ENCODE results near the gene VAPA. TPM values are rescaled to one million over a fixed set of nuclear protein-coding genes. Genes with fewer than 3 reads are reported as not detected.

The VAPA gene
- polyA plus RNA-seq, 3 donors = 106 to 393 (median 334) TPM

DNA sequence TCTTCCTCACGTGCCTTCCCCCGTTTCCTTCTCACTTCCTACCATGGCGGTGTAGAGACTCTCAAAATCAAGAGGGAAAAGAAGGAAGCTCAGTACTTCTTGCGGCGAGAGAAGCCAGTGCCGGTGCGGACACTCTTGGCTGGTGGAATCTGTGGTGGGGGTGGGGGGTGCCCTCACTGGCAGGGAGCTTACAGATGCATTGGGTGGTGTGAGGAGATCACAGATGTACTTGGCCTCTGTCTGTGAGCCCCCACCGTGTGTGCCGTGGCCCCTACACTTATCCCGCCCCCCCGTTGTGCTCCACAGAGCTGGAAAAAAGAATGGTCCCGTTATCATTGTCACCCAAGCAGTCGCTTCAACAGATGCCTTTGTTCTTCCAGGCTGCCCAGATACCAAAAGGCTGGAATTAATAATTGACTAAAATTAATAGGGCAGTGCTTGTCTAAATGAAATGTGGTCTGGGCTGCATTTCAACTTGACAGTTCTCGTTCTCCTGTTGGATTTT is 79.8 kb downstream of the VAPA start:
- Histone ChIP-seq H3K4me2 (replicated peaks; ENCODE audit: extremely low read depth, low read length, poor library complexity, severe bottlenecking) (no peak overlapping the region), H3K27ac (ENCODE audit: low read depth in 1 of 2, low read length in 2 of 2) (no peak overlapping the region), H4K20me1 (ENCODE audit: insufficient read depth, low read length) (no peaks in the 10 kb centered on the region), H3K4me3 (replicated peaks in 1 of 3; ENCODE audit: low read depth in 2 of 3, low read length in 3 of 3) (no peak overlapping the region), H3K9me3 (replicated peaks in 1 of 2; ENCODE audit: control insufficient read depth in 1 of 2, insufficient read depth in 1 of 2, low read length in 2 of 2) (peaks cover 6 to 18% of the 10 kb centered on the region in 2 donors), H3K9ac (ENCODE audit: insufficient read depth, low read length, poor library complexity, severe bottlenecking) (no peak overlapping the region), H3K4me1 (ENCODE audit: control insufficient read depth in 1 of 2, insufficient read depth in 2 of 2, low read length in 2 of 2) (peaks cover 29 to 30% of the 10 kb centered on the region in 2 donors), H3K79me2 (ENCODE audit: insufficient read depth, low read length) (no peaks in the 10 kb centered on the region), H3K27me3 (ENCODE audit: control insufficient read depth in 2 of 2, insufficient read depth in 2 of 2, low read length in 2 of 2) (no peaks in the 10 kb centered on the region), H2AFZ (ENCODE audit: insufficient read depth, low read depth, low read length, poor library complexity, severe bottlenecking) (no peak overlapping the region), H3K36me3 (replicated peaks in 1 of 2; ENCODE audit: control insufficient read depth in 1 of 2, insufficient read depth in 2 of 2, low read length in 2 of 2) (no peaks in the 10 kb centered on the region)
- H3K4me3 Mint-ChIP-seq = no peak overlapping the region
- no peak for TF ChIP-seq CTCF (IDR thresholded peaks at IDR 0.05)
- WGBS (ENCODE audit: insufficient coverage) = 100% methylated on average over 10 of the region's 14 CpGs
- peaks cover 6 to 11% (median 9%) of the 10 kb centered on the region in 3 donors for H3K27me3 Mint-ChIP-seq (ENCODE audit: low read depth in 3 of 3)
- peaks cover 5 to 23% (median 11%) of the 10 kb centered on the region in 7 donors for H3K9me3 Mint-ChIP-seq
- intact Hi-C loops (cut with micrococcal nuclease) = no loop called here
- no peaks in the 10 kb centered on the region for H3K36me3 Mint-ChIP-seq
- H3K4me1 Mint-ChIP-seq = peaks cover 32% of the 10 kb centered on the region
- H3K27ac Mint-ChIP-seq = peak overlapping the region in 1 of 7 donors; percentile 31
- DNase-seq = no peak

DNA sequence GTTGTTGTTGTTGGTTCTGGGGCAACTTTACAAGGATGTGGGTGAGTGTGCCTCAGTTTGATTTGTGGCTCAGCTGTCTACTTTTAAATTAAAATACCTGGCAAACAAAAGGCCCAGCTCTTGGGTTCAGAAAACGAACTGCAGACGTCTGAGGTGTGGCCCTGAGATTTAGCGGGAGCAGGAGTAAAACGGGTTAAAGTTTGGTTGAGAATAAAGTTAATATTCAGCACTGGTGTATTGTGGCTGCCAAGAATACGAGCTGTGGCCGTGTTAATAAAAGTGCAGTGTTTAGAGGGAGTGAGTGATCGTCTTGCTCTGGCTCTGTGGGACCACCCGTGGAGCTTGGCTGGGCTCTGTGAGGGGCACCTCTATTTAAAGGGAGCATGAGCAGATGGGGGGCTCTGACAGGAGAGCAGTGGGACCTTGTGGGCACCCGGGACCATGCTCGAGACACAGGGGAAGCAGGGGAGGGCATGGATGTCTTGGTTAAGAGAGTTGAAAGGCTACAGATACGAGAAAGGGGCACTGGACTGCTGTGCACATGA is 80.3 kb downstream of the VAPA start:
- peaks cover 5 to 25% (median 13%) of the 10 kb centered on the region in 7 donors for H3K9me3 Mint-ChIP-seq
- H3K4me3 Mint-ChIP-seq = no peak overlapping the region
- Histone ChIP-seq H3K9ac (ENCODE audit: insufficient read depth, low read length, poor library complexity, severe bottlenecking) (no peak overlapping the region), H3K79me2 (ENCODE audit: insufficient read depth, low read length) (no peaks in the 10 kb centered on the region), H3K4me3 (replicated peaks in 1 of 3; ENCODE audit: low read depth in 2 of 3, low read length in 3 of 3) (no peak overlapping the region), H3K9me3 (replicated peaks in 1 of 2; ENCODE audit: control insufficient read depth in 1 of 2, insufficient read depth in 1 of 2, low read length in 2 of 2) (peaks cover 6 to 23% of the 10 kb centered on the region in 2 donors), H3K4me1 (ENCODE audit: control insufficient read depth in 1 of 2, insufficient read depth in 2 of 2, low read length in 2 of 2) (peaks cover 25 to 26% of the 10 kb centered on the region in 2 donors), H3K27ac (ENCODE audit: low read depth in 1 of 2, low read length in 2 of 2) (no peak overlapping the region), H3K36me3 (replicated peaks in 1 of 2; ENCODE audit: control insufficient read depth in 1 of 2, insufficient read depth in 2 of 2, low read length in 2 of 2) (no peaks in the 10 kb centered on the region), H2AFZ (ENCODE audit: insufficient read depth, low read depth, low read length, poor library complexity, severe bottlenecking) (no peak overlapping the region), H4K20me1 (ENCODE audit: insufficient read depth, low read length) (no peaks in the 10 kb centered on the region), H3K4me2 (replicated peaks; ENCODE audit: extremely low read depth, low read length, poor library complexity, severe bottlenecking) (no peak overlapping the region), H3K27me3 (ENCODE audit: control insufficient read depth in 2 of 2, insufficient read depth in 2 of 2, low read length in 2 of 2) (no peaks in the 10 kb centered on the region)
- WGBS (ENCODE audit: insufficient coverage) = 98% methylated on average over 9 of the region's 11 CpGs
- no peak for DNase-seq
- intact Hi-C loops (cut with micrococcal nuclease) = no loop called here
- H3K27ac Mint-ChIP-seq = no peak overlapping the region
- H3K36me3 Mint-ChIP-seq = no peaks in the 10 kb centered on the region
- H3K4me1 Mint-ChIP-seq = peaks cover 32% of the 10 kb centered on the region
- no peak for TF ChIP-seq CTCF (IDR thresholded peaks at IDR 0.05)
- peaks cover 6 to 11% (median 9%) of the 10 kb centered on the region in 3 donors for H3K27me3 Mint-ChIP-seq (ENCODE audit: low read depth in 3 of 3)

All from CD14-positive monocyte (primary cell).